Measurements from ENCODE around the gene VDAC2. TPM values are rescaled to one million over a fixed set of nuclear protein-coding genes. Genes with fewer than 3 reads are reported as not detected.
"Not testable (repeated sequence)": the region's sequence is repeated elsewhere in the genome, so short reads cannot be mapped to it uniquely, and the experiment has no call there.

The VDAC2 gene
- total RNA-seq, 1 donor from 2014 or later = 204 TPM

DNA sequence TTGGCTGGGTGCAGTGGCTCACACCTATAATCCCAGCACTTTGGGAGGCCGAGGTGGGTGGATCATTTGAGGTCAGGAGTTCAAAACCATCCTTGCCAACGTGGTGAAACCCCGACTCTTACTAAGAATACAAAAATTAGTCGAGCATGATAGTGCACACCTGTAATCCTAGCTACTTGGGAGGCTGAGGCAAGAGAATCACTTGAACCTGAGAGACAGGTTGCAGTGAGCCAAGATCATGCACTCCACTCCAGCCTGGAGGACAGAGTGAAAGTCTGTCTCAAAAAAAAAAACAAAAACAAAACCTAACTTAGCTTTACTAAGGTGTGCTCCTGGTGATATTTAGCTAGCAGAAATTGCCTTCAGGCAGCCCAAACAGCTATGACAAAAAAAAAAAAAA is 24.3 kb upstream of the VDAC2 start:
- peaks cover 5% of the 10 kb centered on the region for H3K4me1 Mint-ChIP-seq (ENCODE audit: unreplicated experiment)
- TF ChIP-seq, protein P1, sequence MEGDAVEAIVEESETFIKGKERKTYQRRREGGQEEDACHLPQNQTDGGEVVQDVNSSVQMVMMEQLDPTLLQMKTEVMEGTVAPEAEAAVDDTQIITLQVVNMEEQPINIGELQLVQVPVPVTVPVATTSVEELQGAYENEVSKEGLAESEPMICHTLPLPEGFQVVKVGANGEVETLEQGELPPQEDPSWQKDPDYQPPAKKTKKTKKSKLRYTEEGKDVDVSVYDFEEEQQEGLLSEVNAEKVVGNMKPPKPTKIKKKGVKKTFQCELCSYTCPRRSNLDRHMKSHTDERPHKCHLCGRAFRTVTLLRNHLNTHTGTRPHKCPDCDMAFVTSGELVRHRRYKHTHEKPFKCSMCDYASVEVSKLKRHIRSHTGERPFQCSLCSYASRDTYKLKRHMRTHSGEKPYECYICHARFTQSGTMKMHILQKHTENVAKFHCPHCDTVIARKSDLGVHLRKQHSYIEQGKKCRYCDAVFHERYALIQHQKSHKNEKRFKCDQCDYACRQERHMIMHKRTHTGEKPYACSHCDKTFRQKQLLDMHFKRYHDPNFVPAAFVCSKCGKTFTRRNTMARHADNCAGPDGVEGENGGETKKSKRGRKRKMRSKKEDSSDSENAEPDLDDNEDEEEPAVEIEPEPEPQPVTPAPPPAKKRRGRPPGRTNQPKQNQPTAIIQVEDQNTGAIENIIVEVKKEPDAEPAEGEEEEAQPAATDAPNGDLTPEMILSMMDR (conservative IDR thresholded peaks at IDR 0.05) = no peak
- H3K9me3 Mint-ChIP-seq = no peaks in the 10 kb centered on the region
- H3K36me3 Mint-ChIP-seq = peaks cover 4% of the 10 kb centered on the region
- H3K27me3 Mint-ChIP-seq = no peaks in the 10 kb centered on the region
- peak overlapping the region; percentile 71 for H3K4me3 Mint-ChIP-seq
- DNase-seq (ENCODE audit: extremely low spot score, unreplicated experiment) = no peak
- peak overlapping the region; percentile 76 for H3K27ac Mint-ChIP-seq

DNA sequence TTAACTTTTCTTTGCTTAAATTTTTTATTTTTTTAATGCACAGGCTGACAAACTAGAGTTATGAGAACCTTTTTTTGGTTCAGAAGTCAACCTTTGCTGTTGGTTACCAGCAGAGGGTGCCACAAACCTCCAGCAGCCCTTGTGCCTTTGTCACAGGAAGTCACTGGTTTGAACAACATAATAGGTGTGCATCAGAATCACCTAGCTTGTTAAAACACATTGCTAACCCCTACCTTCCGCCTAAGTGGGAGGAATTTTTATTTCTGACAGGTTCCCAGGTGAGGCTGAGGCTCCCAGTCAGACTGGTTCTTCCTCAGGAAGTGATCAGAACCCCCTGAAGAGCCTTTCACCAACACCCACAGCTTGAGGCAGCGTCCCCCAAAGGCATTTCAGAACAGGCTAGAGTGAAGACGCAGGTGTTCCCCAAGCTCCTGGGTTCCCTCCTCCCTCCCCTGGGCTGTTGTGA is 22.6 kb upstream of the VDAC2 start:
- peaks cover 11% of the 10 kb centered on the region for H3K4me1 Mint-ChIP-seq (ENCODE audit: unreplicated experiment)
- no peaks in the 10 kb centered on the region for H3K9me3 Mint-ChIP-seq
- TF ChIP-seq, protein P1 (conservative IDR thresholded peaks at IDR 0.05) = peak; percentile 77
- H3K27ac Mint-ChIP-seq = peak overlapping the region; percentile 92
- no peaks in the 10 kb centered on the region for H3K27me3 Mint-ChIP-seq
- DNase-seq (ENCODE audit: extremely low spot score, unreplicated experiment) = no peak
- peaks cover 4% of the 10 kb centered on the region for H3K36me3 Mint-ChIP-seq
- peak overlapping the region; percentile 57 for H3K4me3 Mint-ChIP-seq

DNA sequence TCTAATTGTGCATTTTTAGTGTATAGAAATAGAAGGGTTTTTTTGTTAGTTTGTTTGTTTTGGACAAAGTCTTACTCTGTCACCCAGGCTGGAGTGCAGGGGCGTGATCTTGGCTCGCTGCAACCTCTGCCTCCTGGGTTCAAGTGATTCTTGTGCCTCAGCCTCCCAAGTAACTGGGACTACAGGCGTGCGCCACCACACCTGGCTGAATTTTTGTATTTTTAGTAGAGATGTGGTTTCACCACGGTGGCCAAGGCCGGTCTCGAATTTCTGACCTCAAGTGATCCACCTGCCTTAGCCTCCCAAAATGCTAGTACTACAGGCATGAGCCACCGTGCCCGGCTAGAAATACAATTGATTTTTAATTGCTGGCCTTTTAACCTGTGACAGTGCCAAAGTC is 22.1 kb upstream of the VDAC2 start:
- not testable (repeated sequence) for H3K4me3 Mint-ChIP-seq; H3K36me3 Mint-ChIP-seq; H3K27me3 Mint-ChIP-seq; H3K9me3 Mint-ChIP-seq; DNase-seq (ENCODE audit: extremely low spot score, unreplicated experiment)
- H3K4me1 Mint-ChIP-seq (ENCODE audit: unreplicated experiment) = peaks cover 13% of the 10 kb centered on the region
- peak overlapping the region; percentile 92 for H3K27ac Mint-ChIP-seq

DNA sequence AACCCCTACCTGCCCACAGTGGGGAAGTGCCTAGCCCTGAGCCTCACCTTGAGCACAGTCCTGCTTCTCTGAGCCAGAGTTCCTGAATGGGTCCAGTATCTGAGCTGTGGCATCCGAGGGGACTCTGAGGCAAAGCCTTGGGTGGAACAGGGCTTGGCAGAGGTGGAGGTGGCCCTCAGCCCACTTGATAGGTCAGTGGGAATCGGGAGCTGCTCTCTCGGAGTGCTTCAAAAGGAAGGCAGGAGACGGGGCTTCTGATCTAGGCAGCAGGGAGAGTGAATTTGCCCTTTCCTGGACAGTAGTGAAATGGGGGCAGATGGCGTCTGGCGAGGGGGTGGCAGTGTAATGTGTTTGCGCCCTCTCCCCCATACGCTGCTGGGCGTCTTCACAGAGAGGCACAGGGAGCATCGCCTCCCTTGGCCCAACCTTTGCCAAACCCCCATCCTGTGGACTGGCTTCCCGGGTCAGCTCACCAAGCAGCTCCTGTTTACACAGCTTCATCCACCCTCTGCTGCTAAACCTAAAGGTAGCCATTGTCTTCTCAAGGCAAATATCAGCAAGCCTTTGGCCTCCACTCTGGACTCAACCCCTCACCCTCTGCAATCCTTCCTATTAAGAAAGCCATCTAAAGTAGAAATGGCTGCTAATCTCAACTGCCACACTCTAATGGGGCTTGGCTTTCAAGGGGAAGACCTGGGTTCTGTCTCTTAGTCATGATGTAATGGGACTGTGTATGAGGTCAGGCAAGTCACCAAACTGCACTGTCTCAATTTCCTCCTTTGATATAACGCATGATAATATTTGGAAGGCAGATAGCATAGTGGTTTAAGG is 21.1 kb upstream of the VDAC2 start:
- TF ChIP-seq, protein P1 (conservative IDR thresholded peaks at IDR 0.05) = no peak
- no peak for DNase-seq (ENCODE audit: extremely low spot score, unreplicated experiment)
- Mint-ChIP-seq H3K9me3 (no peaks in the 10 kb centered on the region), H3K36me3 (no peaks in the 10 kb centered on the region), H3K27me3 (no peaks in the 10 kb centered on the region), H3K4me1 (ENCODE audit: unreplicated experiment) (peaks cover 13% of the 10 kb centered on the region), H3K4me3 (no peak overlapping the region), H3K27ac (peak overlapping the region; percentile 29)

DNA sequence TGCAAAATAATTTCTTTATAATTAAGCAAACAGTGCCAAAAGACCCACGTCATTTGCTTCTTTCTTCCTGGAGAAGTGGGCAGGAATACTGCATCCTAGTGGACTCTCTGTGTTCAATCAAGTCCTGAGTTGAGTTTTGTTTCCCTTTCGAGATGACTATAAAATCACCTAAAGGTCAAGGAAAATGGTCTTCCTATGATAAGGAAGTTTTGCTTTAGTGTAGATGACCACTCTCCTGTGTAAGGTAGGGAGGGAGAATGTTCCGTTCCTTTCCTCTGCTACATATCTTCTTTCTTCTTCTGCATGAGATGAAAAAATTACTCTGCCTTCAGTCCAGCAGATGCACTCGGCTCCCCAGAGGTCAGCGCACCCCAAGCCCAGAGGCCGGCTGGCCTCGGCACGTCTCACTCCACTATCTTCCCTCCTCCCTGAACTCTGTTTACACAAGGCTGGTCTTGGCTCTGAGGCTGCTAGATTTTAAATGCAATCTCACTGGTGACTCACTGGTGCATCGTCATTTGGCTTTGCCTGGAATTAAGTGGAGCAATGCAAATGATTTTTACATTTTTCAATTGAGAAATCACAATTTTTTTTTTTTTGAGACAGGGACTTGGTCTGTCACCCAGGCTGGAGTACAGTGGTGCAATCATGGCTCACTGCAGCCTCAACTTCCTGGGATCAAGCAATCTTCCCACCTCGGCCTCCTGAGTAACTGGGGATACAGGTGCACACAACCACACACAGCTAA is 18.6 kb upstream of the VDAC2 start:
- no peaks in the 10 kb centered on the region for H3K27me3 Mint-ChIP-seq
- H3K4me1 Mint-ChIP-seq (ENCODE audit: unreplicated experiment) = peaks cover 8% of the 10 kb centered on the region
- H3K4me3 Mint-ChIP-seq = peak overlapping the region; percentile 5
- H3K27ac Mint-ChIP-seq = peak overlapping the region; percentile 91
- no peaks in the 10 kb centered on the region for H3K9me3 Mint-ChIP-seq
- no peaks in the 10 kb centered on the region for H3K36me3 Mint-ChIP-seq
- DNase-seq (ENCODE audit: extremely low spot score, unreplicated experiment) = no peak
- TF ChIP-seq, protein P1 (conservative IDR thresholded peaks at IDR 0.05) = no peak

DNA sequence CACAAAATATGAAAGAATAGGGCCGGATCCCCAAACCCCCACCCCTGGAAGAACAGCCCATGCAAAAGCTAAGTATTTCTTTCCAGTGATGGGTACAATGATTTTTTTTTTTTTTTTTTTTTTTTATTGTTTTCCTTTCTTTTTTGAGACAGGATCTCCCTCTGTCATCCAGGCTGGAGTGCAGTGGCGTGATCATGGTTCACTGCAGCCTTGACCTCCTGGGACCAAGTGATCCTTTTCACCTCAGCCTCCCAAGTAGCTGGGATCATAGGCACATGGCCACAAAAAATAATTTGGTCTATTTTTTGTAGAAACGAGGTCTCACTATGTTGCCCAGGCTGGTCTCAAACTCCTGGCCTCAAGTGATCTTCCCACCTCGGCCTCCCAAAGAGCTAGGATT is 16.0 kb upstream of the VDAC2 start:
- not testable (repeated sequence) for H3K27ac Mint-ChIP-seq; H3K36me3 Mint-ChIP-seq; H3K4me1 Mint-ChIP-seq (ENCODE audit: unreplicated experiment); H3K9me3 Mint-ChIP-seq; H3K4me3 Mint-ChIP-seq; DNase-seq (ENCODE audit: extremely low spot score, unreplicated experiment); H3K27me3 Mint-ChIP-seq
